Endothelial cell of umbilical vein (primary cell): ENCODE results near the gene MTAP. TPM values are rescaled to one million over a fixed set of nuclear protein-coding genes. Genes with fewer than 3 reads are reported as not detected.

ENCODE experiments used
- BruUV-seq: library from RNA; stranded (reverse); fragments of 400-500 nt; replicated peaks from 2 replicates; lab custom pipeline; 2021; lab: Mats Ljungman, UMichigan
- CTCF ChIA-PET: fragments of 300-600, 350-600 bp; sonication (Branson Sonifier 250); formaldehyde crosslinking; loops from one replicate; lab custom pipeline; 2021; ENCODE audit warnings: antibody characterized with exemption, inconsistent platforms; lab: Charles Lee
- POLR2A ChIA-PET: fragments of 300-600, 350-600 bp; sonication (Branson Sonifier 250); formaldehyde crosslinking; loops from one replicate; lab custom pipeline; 2021; ENCODE audit warnings: antibody characterized with exemption, inconsistent platforms; lab: Charles Lee
- DNase-seq: peaks from one replicate; pipeline ENCODE4 v3.0.0-alpha.2; 2011; ENCODE audit warnings: low read depth, low spot score
- FAIRE-seq: peaks from 2 replicates; lab custom pipeline; 2011; peaks lifted over from hg19 to GRCh38; lab: Jason Lieb, UNC
- H2AFZ ChIP-seq: 2 replicates; pipeline ENCODE4 v1.6.0; 2012; ENCODE audit warnings: low read depth, low read length, control low read depth, inconsistent platforms
- H3K27ac ChIP-seq: 2 replicates; pipeline ENCODE4 v1.5.1; 2011; ENCODE audit warnings: low read depth, mild to moderate bottlenecking, control low read depth, low read length, moderate library complexity; ENCODE audit not compliant: insufficient read depth
- H3K27me3 ChIP-seq, 2 experiments: 2 replicates each; pipeline versions ENCODE4 v1.6.0 to v1.6.1; 2011; ENCODE audit warnings: low read length in 2 of 2, mixed read lengths in 1 of 2; ENCODE audit not compliant: control insufficient read depth in 2 of 2, insufficient read depth in 2 of 2
- H3K36me3 ChIP-seq, 2 experiments: 2 replicates in 1 of 2; 3 replicates in 1 of 2; pipeline ENCODE4 v1.5.1; 2011; ENCODE audit warnings: low read length in 2 of 2, mild to moderate bottlenecking in 1 of 2, moderate library complexity in 1 of 2; ENCODE audit not compliant: control insufficient read depth in 2 of 2, insufficient read depth in 2 of 2; ENCODE audit errors: extremely low read depth in 1 of 2
- H3K4me1 ChIP-seq: 3 replicates; pipeline ENCODE4 v1.5.1; 2011; ENCODE audit warnings: mild to moderate bottlenecking, low read length; ENCODE audit not compliant: control insufficient read depth, insufficient read depth; ENCODE audit errors: extremely low read depth
- H3K4me2 ChIP-seq: 2 replicates; pipeline ENCODE4 v1.6.1; 2011; ENCODE audit warnings: low read length, control low read depth, mixed read lengths; ENCODE audit not compliant: insufficient read depth
- H3K4me3 ChIP-seq, 3 experiments: fragments of 200-600 bp in 1 of 3; sonication (generic), shearing (Covaris generic) in 1 of 3; replicated peaks in 1 of 3; 2 replicates each; pipeline ENCODE4 v1.5.1; 2011 to 2016; ENCODE audit warnings: control low read depth in 3 of 3, low read length in 3 of 3, mild to moderate bottlenecking in 2 of 3, inconsistent platforms in 1 of 3, low read depth in 1 of 3, moderate library complexity in 1 of 3; ENCODE audit not compliant: insufficient read depth in 1 of 3
- H3K79me2 ChIP-seq: 2 replicates; pipeline ENCODE4 v1.6.0; 2012; ENCODE audit warnings: low read length, inconsistent platforms; ENCODE audit not compliant: control insufficient read depth, insufficient read depth
- H3K9ac ChIP-seq: replicated peaks from 2 replicates; pipeline ENCODE3; 2011; ENCODE audit warnings: low read length, control low read depth; ENCODE audit not compliant: insufficient read depth; ENCODE audit errors: extremely low read depth
- H3K9me1 ChIP-seq: replicated peaks from 3 replicates; pipeline ENCODE4 v1.6.0; 2011; ENCODE audit warnings: mild to moderate bottlenecking, low read length; ENCODE audit not compliant: control insufficient read depth, insufficient read depth; ENCODE audit errors: extremely low read depth
- H3K9me3 ChIP-seq: replicated peaks from 2 replicates; pipeline ENCODE4 v1.5.1; 2012; ENCODE audit warnings: low read length, inconsistent platforms; ENCODE audit not compliant: control insufficient read depth, insufficient read depth
- H4K20me1 ChIP-seq: replicated peaks from 2 replicates; pipeline ENCODE3; 2011; ENCODE audit warnings: mild to moderate bottlenecking, low read length; ENCODE audit not compliant: control insufficient read depth, insufficient read depth; ENCODE audit errors: extremely low read depth
- EZH2 ChIP-seq: IDR thresholded peaks from 2 replicates; pipeline ENCODE4 v1.6.1; 2012; ENCODE audit warnings: borderline replicate concordance, low read depth, mild to moderate bottlenecking, moderate library complexity, low read length, inconsistent platforms; ENCODE audit not compliant: severe bottlenecking
- JUN ChIP-seq: IDR thresholded peaks from 2 replicates; pipeline ENCODE4 v1.6.1; 2011; ENCODE audit warnings: borderline replicate concordance, low read depth; ENCODE audit not compliant: insufficient read length, insufficient read depth
- MAX ChIP-seq: IDR thresholded peaks from 2 replicates; pipeline ENCODE4 v1.6.1; 2011; ENCODE audit not compliant: insufficient read depth, insufficient read length
- MYC ChIP-seq: IDR thresholded peaks from one replicate; pipeline ENCODE4 v1.6.1; 2011; ENCODE audit warnings: mild to moderate bottlenecking, low read depth, low read length
- POLR2A ChIP-seq: IDR thresholded peaks from 2 replicates; pipeline ENCODE4 v1.6.1; 2012; ENCODE audit warnings: low read depth, mild to moderate bottlenecking, control low read depth, low read length
- dilution Hi-C: fragments of 300-500 bp; cut with MboI; formaldehyde crosslinking; loops from one replicate; pipeline ENCODE4 v1.15.0; 2019; ENCODE audit warnings: low sequenced_read_pairs; ENCODE audit not compliant: extremely low pct_ligation_motif_present
- intact Hi-C: fragments of 100-400 bp; cut with micrococcal nuclease; formaldehyde crosslinking; loops from one replicate; pipeline ENCODE4 v1.10.0; 2022
- polyA plus RNA-seq, 4 experiments: library from polyadenylated mRNA; depleted of rRNA in 3 of 4; stranded (reverse) in 3 of 4; unstranded in 1 of 4; fragments of >200 nt; gene quantifications; 2 replicates each; pipeline versions ENCODE4 v1.2.1 to v1.2.3, GENCODE V29; 2011 to 2012; ENCODE audit warnings: missing spikeins in 1 of 4
- total RNA-seq: library from RNA; stranded (reverse); gene quantifications from 2 replicates; pipeline ENCODE4 v1.2.3, GENCODE V29; 2021
- TF ChIP-seq, protein P1 (sequence below), 2 donors: IDR thresholded peaks; 1 replicate in 1 of 2; 2 replicates in 1 of 2; pipeline ENCODE4 v1.5.1; 2011; ENCODE audit warnings: low read length in 2 of 2, mild to moderate bottlenecking in 2 of 2, moderate library complexity in 2 of 2, control low read depth in 1 of 2, inconsistent platforms in 1 of 2, low read depth in 1 of 2; ENCODE audit not compliant: insufficient read depth in 1 of 2; ENCODE audit errors: extremely low read depth in 1 of 2

The MTAP gene
- total and polyA plus RNA-seq, 2 donors (not counting 3 experiments of a cell fraction or from before 2014, with no cell fraction given) = 11.3 to 55.1 TPM

DNA sequence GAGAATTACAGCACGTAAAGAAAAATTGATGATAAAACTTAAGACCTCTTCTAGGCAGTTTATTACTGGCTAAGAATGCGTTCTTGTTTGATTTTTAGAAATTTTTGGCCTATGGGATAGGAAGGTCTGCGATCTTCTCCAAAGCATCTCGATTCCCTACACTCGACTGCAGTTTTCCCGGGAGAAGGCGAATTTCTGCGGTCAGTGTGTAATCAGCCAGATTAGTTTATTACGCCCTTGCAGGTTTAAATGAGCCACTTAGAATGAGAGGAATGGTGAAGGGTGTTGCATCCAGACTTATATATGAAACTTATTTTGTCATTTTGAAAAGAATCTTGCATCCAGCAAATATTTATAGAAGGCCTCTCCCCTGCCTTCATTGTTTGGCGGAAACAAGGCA is 1.2 kb downstream of the MTAP start:
- dilution Hi-C loops (no loop called here), intact Hi-C loops (loop anchor here (1.0 to 5.0 kb wide), 2 partner anchors 33 to 471 kb away; no protein-coding TSS in a partner anchor)
- no peak overlapping the region for H2AFZ ChIP-seq
- H3K4me1 ChIP-seq = peaks cover 22% of the 10 kb centered on the region
- FAIRE-seq (no peak), DNase-seq (no peak)
- peak overlapping the region; percentile 50 to 86 (median 75) for H3K4me3 ChIP-seq
- peak overlapping the region; percentile 75 for H3K27ac ChIP-seq
- no TSS peak for BruUV-seq
- TF ChIP-seq MAX = no peak
- TF ChIP-seq JUN = no peak
- TF ChIP-seq, protein P1, sequence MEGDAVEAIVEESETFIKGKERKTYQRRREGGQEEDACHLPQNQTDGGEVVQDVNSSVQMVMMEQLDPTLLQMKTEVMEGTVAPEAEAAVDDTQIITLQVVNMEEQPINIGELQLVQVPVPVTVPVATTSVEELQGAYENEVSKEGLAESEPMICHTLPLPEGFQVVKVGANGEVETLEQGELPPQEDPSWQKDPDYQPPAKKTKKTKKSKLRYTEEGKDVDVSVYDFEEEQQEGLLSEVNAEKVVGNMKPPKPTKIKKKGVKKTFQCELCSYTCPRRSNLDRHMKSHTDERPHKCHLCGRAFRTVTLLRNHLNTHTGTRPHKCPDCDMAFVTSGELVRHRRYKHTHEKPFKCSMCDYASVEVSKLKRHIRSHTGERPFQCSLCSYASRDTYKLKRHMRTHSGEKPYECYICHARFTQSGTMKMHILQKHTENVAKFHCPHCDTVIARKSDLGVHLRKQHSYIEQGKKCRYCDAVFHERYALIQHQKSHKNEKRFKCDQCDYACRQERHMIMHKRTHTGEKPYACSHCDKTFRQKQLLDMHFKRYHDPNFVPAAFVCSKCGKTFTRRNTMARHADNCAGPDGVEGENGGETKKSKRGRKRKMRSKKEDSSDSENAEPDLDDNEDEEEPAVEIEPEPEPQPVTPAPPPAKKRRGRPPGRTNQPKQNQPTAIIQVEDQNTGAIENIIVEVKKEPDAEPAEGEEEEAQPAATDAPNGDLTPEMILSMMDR (IDR thresholded peaks at IDR 0.05; ENCODE audit: extremely low read depth in 1 of 2, insufficient read depth in 1 of 2, low read depth in 1 of 2, low read length in 2 of 2) = no peak
- TF ChIP-seq EZH2 = no peak
- TF ChIP-seq POLR2A = no peak
- TF ChIP-seq MYC = no peak
- H3K79me2 ChIP-seq = peaks cover 53% of the 10 kb centered on the region
- H3K4me2 ChIP-seq = peak overlapping the region; percentile 98
- H3K27me3 ChIP-seq = no peaks in the 10 kb centered on the region
- H4K20me1 ChIP-seq = no peaks in the 10 kb centered on the region
- H3K36me3 ChIP-seq = no peaks in the 10 kb centered on the region
- CTCF ChIA-PET = interaction anchor here (0.5 to 3.3 kb wide), 4 partner anchors 9 to 369 kb away, joined by 3 to 14 read pairs (median 10); partner anchors contain the start of gene CDKN2B
- H3K9me3 ChIP-seq = no peaks in the 10 kb centered on the region
- H3K9me1 ChIP-seq = no peaks in the 10 kb centered on the region
- peak overlapping the region; percentile 83 for H3K9ac ChIP-seq
- POLR2A ChIA-PET = no interaction called here
